HEK293 (cell line): ENCODE data around the gene SLC26A11.

Experiments
- CTCF ChIA-PET: fragments of 350-600 bp; formaldehyde crosslinking; extraction: SDS; loops from one replicate; lab custom pipeline; 2021; ENCODE audit warnings: antibody characterized with exemption; lab: Yijun Ruan, JAX
- POLR2A ChIA-PET: fragments of 300-600 bp; formaldehyde crosslinking; extraction: SDS; loops from one replicate; lab custom pipeline; 2020; ENCODE audit warnings: antibody characterized with exemption, inconsistent platforms; lab: Yijun Ruan, JAX
- H3K27ac ChIP-seq: fragments of 200-500 bp; sonication (Bioruptor generic); 2 replicates; pipeline ENCODE4 v1.5.1; 2014; ENCODE audit warnings: low read depth, low read length, control low read depth, inconsistent platforms; ENCODE audit errors: extremely low read depth
- H3K36me3 ChIP-seq, 2 experiments: fragments of 200-500 bp in 1 of 2; sonication (Bioruptor generic) in 1 of 2; 1 replicate in 1 of 2; 2 replicates in 1 of 2; pipeline ENCODE4 v1.5.1; 2014 to 2017; ENCODE audit warnings: inconsistent platforms in 2 of 2, low read length in 2 of 2; ENCODE audit not compliant: control insufficient read depth in 2 of 2, insufficient read depth in 1 of 2
- H3K4me1 ChIP-seq: fragments of 200-500 bp; sonication (Bioruptor generic); 2 replicates; pipeline ENCODE4 v1.5.1; 2014; ENCODE audit warnings: mild to moderate bottlenecking, low read length, inconsistent platforms; ENCODE audit not compliant: control insufficient read depth, insufficient read depth
- H3K4me3 ChIP-seq: 2 replicates; pipeline ENCODE4 v1.5.1; 2011; ENCODE audit warnings: low read depth, mild to moderate bottlenecking, control low read depth, low read length, moderate library complexity
- H3K9me3 ChIP-seq: fragments of 200-500 bp; sonication (Bioruptor generic); 2 replicates; pipeline ENCODE4 v1.5.1; 2014; ENCODE audit warnings: low read depth, low read length, inconsistent platforms; ENCODE audit not compliant: control insufficient read depth, insufficient read depth
- GLI4 ChIP-seq: fragments of 450-650 bp; formaldehyde crosslinking; IDR thresholded peaks from 2 replicates; pipeline ENCODE4 v1.5.1; 2016; ENCODE audit warnings: missing biosample characterization, missing genetic modification characterization
- KLF1 ChIP-seq: fragments of 450-650 bp; formaldehyde crosslinking; IDR thresholded peaks from 2 replicates; pipeline ENCODE4 v1.5.1; 2016; ENCODE audit warnings: missing biosample characterization, missing genetic modification characterization
- KLF8 ChIP-seq: fragments of 450-650 bp; formaldehyde crosslinking; IDR thresholded peaks from 2 replicates; pipeline ENCODE4 v1.5.1; 2016; ENCODE audit warnings: missing biosample characterization, missing genetic modification characterization
- OSR2 ChIP-seq: fragments of 450-650 bp; formaldehyde crosslinking; IDR thresholded peaks from 2 replicates; pipeline ENCODE4 v1.5.1; 2016; ENCODE audit warnings: missing biosample characterization, missing genetic modification characterization
- OVOL3 ChIP-seq: fragments of 450-650 bp; formaldehyde crosslinking; IDR thresholded peaks from 2 replicates; pipeline ENCODE4 v1.5.1; 2016; ENCODE audit warnings: missing biosample characterization, missing genetic modification characterization
- ZBTB1 ChIP-seq: fragments of 450-650 bp; formaldehyde crosslinking; IDR thresholded peaks from 2 replicates; pipeline ENCODE4 v1.5.1; 2016; ENCODE audit warnings: missing biosample characterization, missing genetic modification characterization
- ZBTB8A ChIP-seq: fragments of 450-650 bp; formaldehyde crosslinking; IDR thresholded peaks from 2 replicates; pipeline ENCODE4 v1.5.1; 2016; ENCODE audit warnings: missing biosample characterization, missing genetic modification characterization
- ZFP69B ChIP-seq: fragments of 450-650 bp; formaldehyde crosslinking; IDR thresholded peaks from 2 replicates; pipeline ENCODE4 v1.5.1; 2016; ENCODE audit warnings: missing biosample characterization, missing genetic modification characterization
- ZNF133 ChIP-seq: fragments of 450-650 bp; formaldehyde crosslinking; IDR thresholded peaks from 2 replicates; pipeline ENCODE4 v1.5.1; 2016; ENCODE audit warnings: missing biosample characterization, missing genetic modification characterization
- ZNF157 ChIP-seq: fragments of 450-650 bp; formaldehyde crosslinking; IDR thresholded peaks from 2 replicates; pipeline ENCODE4 v1.5.1; 2016; ENCODE audit warnings: missing biosample characterization, missing genetic modification characterization
- ZNF169 ChIP-seq: fragments of 450-650 bp; formaldehyde crosslinking; IDR thresholded peaks from 2 replicates; pipeline ENCODE4 v1.5.1; 2016; ENCODE audit warnings: missing biosample characterization, missing genetic modification characterization
- ZNF175 ChIP-seq: fragments of 450-650 bp; formaldehyde crosslinking; IDR thresholded peaks from 2 replicates; pipeline ENCODE4 v1.5.1; 2016; ENCODE audit warnings: missing biosample characterization, missing genetic modification characterization
- ZNF184 ChIP-seq: fragments of 450-650 bp; IDR thresholded peaks from 2 replicates; pipeline ENCODE4 v1.5.1; 2018; ENCODE audit warnings: missing biosample characterization, mild to moderate bottlenecking, missing genetic modification characterization
- ZNF19 ChIP-seq: fragments of 450-650 bp; formaldehyde crosslinking; IDR thresholded peaks from 2 replicates; pipeline ENCODE4; 2016; ENCODE audit warnings: missing biosample characterization, missing genetic modification characterization, low read depth
- ZNF214 ChIP-seq: fragments of 450-650 bp; formaldehyde crosslinking; IDR thresholded peaks from 2 replicates; pipeline ENCODE4 v1.5.1; 2017; ENCODE audit warnings: missing biosample characterization, mild to moderate bottlenecking, missing genetic modification characterization, borderline replicate concordance
- ZNF292 ChIP-seq: fragments of 450-650 bp; formaldehyde crosslinking; IDR thresholded peaks from 2 replicates; pipeline ENCODE4 v1.5.1; 2016; ENCODE audit warnings: low read depth, missing biosample characterization, missing genetic modification characterization, borderline replicate concordance
- ZNF311 ChIP-seq: fragments of 450-650 bp; formaldehyde crosslinking; IDR thresholded peaks from 2 replicates; pipeline ENCODE4 v1.5.1; 2017; ENCODE audit warnings: missing biosample characterization, missing genetic modification characterization, borderline replicate concordance
- ZNF433 ChIP-seq: fragments of 450-650 bp; formaldehyde crosslinking; IDR thresholded peaks from 2 replicates; pipeline ENCODE4 v1.5.1; 2016; ENCODE audit warnings: missing biosample characterization, missing genetic modification characterization, low read depth
- ZNF449 ChIP-seq: fragments of 450-650 bp; formaldehyde crosslinking; IDR thresholded peaks from 2 replicates; pipeline ENCODE4 v1.5.1; 2017; ENCODE audit warnings: missing biosample characterization, mild to moderate bottlenecking, missing genetic modification characterization, moderate library complexity
- ZNF473 ChIP-seq: fragments of 450-650 bp; formaldehyde crosslinking; IDR thresholded peaks from 2 replicates; pipeline ENCODE4 v1.5.1; 2017; ENCODE audit warnings: missing biosample characterization, missing genetic modification characterization
- ZNF521 ChIP-seq: fragments of 450-650 bp; formaldehyde crosslinking; IDR thresholded peaks from 2 replicates; pipeline ENCODE4 v1.5.1; 2017; ENCODE audit warnings: missing biosample characterization, mild to moderate bottlenecking, missing genetic modification characterization
- ZNF560 ChIP-seq: fragments of 450-650 bp; formaldehyde crosslinking; IDR thresholded peaks from 2 replicates; pipeline ENCODE4 v1.5.1; 2017; ENCODE audit warnings: missing biosample characterization, missing genetic modification characterization, borderline replicate concordance
- ZNF561 ChIP-seq: fragments of 450-650 bp; IDR thresholded peaks from 2 replicates; pipeline ENCODE4 v1.5.1; 2018; ENCODE audit warnings: missing biosample characterization, missing genetic modification characterization, borderline replicate concordance
- ZNF580 ChIP-seq: fragments of 450-650 bp; formaldehyde crosslinking; IDR thresholded peaks from 2 replicates; pipeline ENCODE4 v1.5.1; 2016; ENCODE audit warnings: missing biosample characterization, missing genetic modification characterization
- ZNF600 ChIP-seq: fragments of 450-650 bp; formaldehyde crosslinking; IDR thresholded peaks from 2 replicates; pipeline ENCODE4 v1.5.1; 2016; ENCODE audit warnings: missing biosample characterization, missing genetic modification characterization
- ZNF610 ChIP-seq: fragments of 450-650 bp; formaldehyde crosslinking; IDR thresholded peaks from 2 replicates; pipeline ENCODE4 v1.5.1; 2016; ENCODE audit warnings: missing biosample characterization, missing genetic modification characterization, borderline replicate concordance
- ZNF626 ChIP-seq: fragments of 450-650 bp; sonication (Bioruptor Pico); formaldehyde crosslinking; IDR thresholded peaks from 2 replicates; pipeline ENCODE4 v1.5.1; 2018; ENCODE audit warnings: missing biosample characterization, missing genetic modification characterization, inconsistent platforms
- ZNF654 ChIP-seq: fragments of 450-650 bp; formaldehyde crosslinking; IDR thresholded peaks from 2 replicates; pipeline ENCODE4 v1.5.1; 2016; ENCODE audit warnings: low read depth, missing biosample characterization, missing genetic modification characterization
- TF ChIP-seq, protein P1 (sequence below): fragments of 450-650 bp; formaldehyde crosslinking; IDR thresholded peaks from 2 replicates; pipeline ENCODE4 v1.5.1; 2016; ENCODE audit warnings: missing biosample characterization, missing genetic modification characterization
- TF ChIP-seq, protein P2 (sequence below): fragments of 450-650 bp; formaldehyde crosslinking; IDR thresholded peaks from 2 replicates; pipeline ENCODE4 v1.5.1; 2016; ENCODE audit warnings: missing biosample characterization, missing genetic modification characterization

The SLC26A11 gene

DNA sequence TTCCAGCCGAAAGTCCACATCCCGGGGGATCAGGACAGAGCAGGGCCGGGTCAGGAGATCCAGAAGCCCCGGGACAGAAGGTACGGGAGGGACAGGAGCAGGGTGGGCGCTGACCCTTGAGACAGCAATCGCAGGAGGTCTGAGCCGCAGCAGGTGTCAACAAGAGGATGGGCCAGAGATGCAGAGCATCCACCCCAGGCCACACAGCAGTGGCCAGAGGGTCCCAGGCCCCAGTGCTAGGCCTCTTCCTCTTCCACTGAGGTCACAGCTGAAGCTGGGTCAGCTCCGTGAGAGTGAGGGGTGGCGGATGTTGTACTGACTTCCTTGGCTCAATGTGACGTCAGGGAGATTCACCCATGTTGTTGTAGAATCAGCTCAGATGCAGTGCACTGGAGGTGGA lies 31.7 kb downstream of the SLC26A11 start:
- Histone ChIP-seq H3K4me1 (peaks cover 3% of the 10 kb centered on the region; the same call in 1 of the 2 replicates), H3K36me3 (peaks cover 3 to 49% of the 10 kb centered on the region in 2 experiments; a peak in 2 of 3 replicates), H3K9me3 (no peaks in the 10 kb centered on the region), H3K4me3 (no peak overlapping the region), H3K27ac (no peak overlapping the region)
- TF ChIP-seq ZNF175 (tag by site-specific recombination) = no peak
- no peak for TF ChIP-seq ZNF560 (tag by site-specific recombination)
- no peak for TF ChIP-seq ZNF311
- TF ChIP-seq ZNF169 = no peak
- TF ChIP-seq ZNF580 (tag by site-specific recombination) = no peak
- no peak for TF ChIP-seq OSR2 (tag by site-specific recombination)
- TF ChIP-seq ZNF214 = no peak
- no peak for TF ChIP-seq ZNF19 (tag by site-specific recombination)
- no peak for TF ChIP-seq ZNF610 (tag by site-specific recombination)
- TF ChIP-seq ZNF433 (tag by site-specific recombination) = no peak
- TF ChIP-seq ZBTB8A (tag by site-specific recombination) = no peak
- no peak for TF ChIP-seq GLI4 (tag by site-specific recombination)
- CTCF ChIA-PET = interaction anchor here (0.6 to 1.0 kb wide), 2 partner anchors 19 to 223 kb away, joined by 3 to 4 read pairs; no protein-coding TSS in a partner anchor
- POLR2A ChIA-PET = interaction anchor here (0.5 kb wide), 1 partner anchor 315 kb away, joined by 3 read pairs; no protein-coding TSS in a partner anchor

DNA sequence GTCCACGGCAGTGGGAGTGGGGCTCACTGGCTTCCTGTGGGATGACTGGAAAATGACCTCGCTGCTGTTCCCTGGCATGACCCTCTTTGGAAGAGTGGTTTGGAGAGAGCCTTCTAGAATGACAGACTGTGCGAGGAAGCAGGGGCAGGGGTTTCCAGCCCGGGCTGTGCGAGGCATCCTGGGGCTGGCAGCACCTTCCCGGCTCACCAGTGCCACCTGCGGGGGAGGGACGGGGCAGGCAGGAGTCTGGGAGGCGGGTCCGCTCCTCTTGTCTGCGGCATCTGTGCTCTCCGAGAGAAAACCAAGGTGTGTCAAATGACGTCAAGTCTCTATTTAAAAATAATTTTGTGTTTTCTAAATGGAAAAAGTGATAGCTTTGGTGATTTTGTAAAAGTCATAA lies 32.6 kb downstream of the SLC26A11 start:
- Histone ChIP-seq H3K36me3 (peaks cover 3 to 43% of the 10 kb centered on the region in 2 experiments; a peak in 2 of 3 replicates), H3K9me3 (no peaks in the 10 kb centered on the region), H3K4me1 (peaks cover 3% of the 10 kb centered on the region; the same call in 1 of the 2 replicates), H3K27ac (no peak overlapping the region), H3K4me3 (no peak overlapping the region)
- TF ChIP-seq ZNF521 (no peak), ZFP69B (tag by site-specific recombination) (no peak), KLF1 (tag by site-specific recombination) (no peak), ZNF561 (tag by site-specific recombination) (0 out of 2 replicates have a peak, but pooled peaks have one; percentile 34), ZNF600 (tag by site-specific recombination) (0 out of 2 replicates have a peak, but pooled peaks have one; percentile 14), ZNF654 (tag by site-specific recombination) (peak; percentile 20; the same call in 1 of the 2 replicates), ZNF133 (tag by site-specific recombination) (no peak), ZNF626 (tag by site-specific recombination) (no peak), ZNF157 (tag by site-specific recombination) (no peak), ZNF473 (no peak), ZBTB1 (no peak), ZNF292 (tag by site-specific recombination) (no peak), ZNF449 (no peak), ZNF580 (tag by site-specific recombination) (no peak), KLF8 (tag by site-specific recombination) (no peak), OVOL3 (tag by site-specific recombination) (no peak), ZNF184 (tag by site-specific recombination) (no peak)
- TF ChIP-seq, protein P1, sequence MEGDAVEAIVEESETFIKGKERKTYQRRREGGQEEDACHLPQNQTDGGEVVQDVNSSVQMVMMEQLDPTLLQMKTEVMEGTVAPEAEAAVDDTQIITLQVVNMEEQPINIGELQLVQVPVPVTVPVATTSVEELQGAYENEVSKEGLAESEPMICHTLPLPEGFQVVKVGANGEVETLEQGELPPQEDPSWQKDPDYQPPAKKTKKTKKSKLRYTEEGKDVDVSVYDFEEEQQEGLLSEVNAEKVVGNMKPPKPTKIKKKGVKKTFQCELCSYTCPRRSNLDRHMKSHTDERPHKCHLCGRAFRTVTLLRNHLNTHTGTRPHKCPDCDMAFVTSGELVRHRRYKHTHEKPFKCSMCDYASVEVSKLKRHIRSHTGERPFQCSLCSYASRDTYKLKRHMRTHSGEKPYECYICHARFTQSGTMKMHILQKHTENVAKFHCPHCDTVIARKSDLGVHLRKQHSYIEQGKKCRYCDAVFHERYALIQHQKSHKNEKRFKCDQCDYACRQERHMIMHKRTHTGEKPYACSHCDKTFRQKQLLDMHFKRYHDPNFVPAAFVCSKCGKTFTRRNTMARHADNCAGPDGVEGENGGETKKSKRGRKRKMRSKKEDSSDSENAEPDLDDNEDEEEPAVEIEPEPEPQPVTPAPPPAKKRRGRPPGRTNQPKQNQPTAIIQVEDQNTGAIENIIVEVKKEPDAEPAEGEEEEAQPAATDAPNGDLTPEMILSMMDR = peak; percentile 78
- TF ChIP-seq, protein P2, sequence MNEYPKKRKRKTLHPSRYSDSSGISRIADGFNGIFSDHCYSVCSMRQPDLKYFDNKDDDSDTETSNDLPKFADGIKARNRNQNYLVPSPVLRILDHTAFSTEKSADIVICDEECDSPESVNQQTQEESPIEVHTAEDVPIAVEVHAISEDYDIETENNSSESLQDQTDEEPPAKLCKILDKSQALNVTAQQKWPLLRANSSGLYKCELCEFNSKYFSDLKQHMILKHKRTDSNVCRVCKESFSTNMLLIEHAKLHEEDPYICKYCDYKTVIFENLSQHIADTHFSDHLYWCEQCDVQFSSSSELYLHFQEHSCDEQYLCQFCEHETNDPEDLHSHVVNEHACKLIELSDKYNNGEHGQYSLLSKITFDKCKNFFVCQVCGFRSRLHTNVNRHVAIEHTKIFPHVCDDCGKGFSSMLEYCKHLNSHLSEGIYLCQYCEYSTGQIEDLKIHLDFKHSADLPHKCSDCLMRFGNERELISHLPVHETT (tag by site-specific recombination) = no peak
- POLR2A ChIA-PET = no interaction called here
- CTCF ChIA-PET = interaction anchor here (1.3 to 1.7 kb wide), 2 partner anchors 56 to 58 kb away, joined by 3 to 5 read pairs; no protein-coding TSS in a partner anchor
